BJ (cell line): ENCODE results near the gene HSD17B8. TPM values are rescaled to one million over a fixed set of nuclear protein-coding genes. Genes with fewer than 3 reads are reported as not detected.

Source experiments
- CTCF ChIA-PET: fragments of 350-600 bp; formaldehyde crosslinking; extraction: SDS; loops from one replicate; lab custom pipeline; 2021; ENCODE audit warnings: antibody characterized with exemption, inconsistent platforms; lab: Yijun Ruan, JAX
- POLR2A ChIA-PET: fragments of 300-600 bp; sonication (Branson Sonifier 250); formaldehyde crosslinking; extraction: SDS; loops from one replicate; lab custom pipeline; 2021; ENCODE audit warnings: antibody characterized with exemption; lab: Charles Lee
- DNase-seq: peaks from one replicate; pipeline ENCODE4 v3.0.0-alpha.2; 2011; ENCODE audit warnings: low read depth
- H3K27me3 ChIP-seq: 2 replicates; pipeline ENCODE4 v1.6.0; 2011; ENCODE audit warnings: low read length; ENCODE audit not compliant: control insufficient read depth, insufficient read depth
- H3K36me3 ChIP-seq: 2 replicates; pipeline ENCODE4 v1.5.1; 2011; ENCODE audit warnings: low read length; ENCODE audit not compliant: control insufficient read depth, insufficient read depth
- H3K4me3 ChIP-seq: 2 replicates; pipeline ENCODE4 v1.5.1; 2011; ENCODE audit warnings: low read depth, mild to moderate bottlenecking, control low read depth, low read length
- CTCF ChIP-seq: IDR thresholded peaks from 2 replicates; pipeline ENCODE4 v1.5.1; 2011; ENCODE audit warnings: low read depth, mild to moderate bottlenecking, control low read depth, inconsistent platforms, low read length, moderate library complexity; ENCODE audit not compliant: insufficient read depth
- polyA plus RNA-seq: library from polyadenylated mRNA; depleted of rRNA; stranded (reverse); fragments of >200 nt; gene quantifications from 2 replicates; pipeline ENCODE4 v1.2.3, GENCODE V29; 2011

Gene HSD17B8
- polyA plus RNA-seq, 1 experiment, result 3.4 TPM

- ChIA-PET CTCF (interaction anchor here (0.7 to 4.2 kb wide), 19 partner anchors 10 to 276 kb away, joined by 3 to 33 read pairs (median 5); partner anchors contain the start of genes B3GALT4, RPS18 and VPS52), POLR2A (interaction anchor here (0.5 to 1.1 kb wide), 3 partner anchors 39 to 278 kb away, joined by 3 to 9 read pairs (median 3); partner anchors contain the start of genes PFDN6 and WDR46)
- DNase-seq, result peak; percentile 75
Measured at GRCh38 chr6:33249732-33250630, 45.5 kb downstream of the HSD17B8 start.

GRCh38 chr6:33250731-33251130 lies 46.3 kb downstream of the HSD17B8 start:
- no peak overlapping the region for H3K4me3 ChIP-seq
- H3K36me3 ChIP-seq, result no peaks in the 10 kb centered on the region
- ChIA-PET CTCF (interaction anchor here (0.8 to 3.1 kb wide), 9 partner anchors 9 to 236 kb away, joined by 3 to 18 read pairs (median 5); partner anchors contain the start of genes B3GALT4, RPS18 and VPS52), POLR2A (interaction anchor here (0.6 kb wide), 1 partner anchor 100 kb away, joined by 13 read pairs; no protein-coding TSS in a partner anchor)
- no peaks in the 10 kb centered on the region for H3K27me3 ChIP-seq
- DNase-seq, result no peak
- TF ChIP-seq CTCF, result no peak

More at GRCh38 chr6:33249732-33250630, 45.5 kb downstream of the HSD17B8 start:
- no peaks in the 10 kb centered on the region for H3K27me3 ChIP-seq
- peak overlapping the region; percentile 56 for H3K4me3 ChIP-seq
- no peaks in the 10 kb centered on the region for H3K36me3 ChIP-seq
- no peak for TF ChIP-seq CTCF

GRCh38 chr6:33251395-33252012 lies 47.0 kb downstream of the HSD17B8 start:
- POLR2A ChIA-PET, result interaction anchor here (0.6 kb wide), 1 partner anchor 101 kb away, joined by 13 read pairs; no protein-coding TSS in a partner anchor
- TF ChIP-seq CTCF, result no peak
- CTCF ChIA-PET, result interaction anchor here (0.8 to 1.5 kb wide), 3 partner anchors 9 to 237 kb away, joined by 3 to 6 read pairs (median 5); no protein-coding TSS in a partner anchor
- no peaks in the 10 kb centered on the region for H3K27me3 ChIP-seq
- no peak for DNase-seq
- H3K4me3 ChIP-seq, result no peak overlapping the region
- H3K36me3 ChIP-seq, result no peaks in the 10 kb centered on the region

- no peak for TF ChIP-seq CTCF
- Histone ChIP-seq H3K4me3 (no peak overlapping the region), H3K27me3 (no peaks in the 10 kb centered on the region), H3K36me3 (no peaks in the 10 kb centered on the region)
- POLR2A ChIA-PET, result no interaction called here
- no peak for DNase-seq
- CTCF ChIA-PET, result no interaction called here
Measured at GRCh38 chr6:33252759-33253158, 48.3 kb downstream of the HSD17B8 start.
